Mammary epithelial cell (primary cell): ENCODE measurements around the gene RPL10A.
"Not testable (repeated sequence)": the region's sequence is repeated elsewhere in the genome, so short reads cannot be mapped to it uniquely, and the experiment has no call there.

Source experiments
- EZH2 ChIP-seq: IDR thresholded peaks from 2 replicates; pipeline ENCODE4 v1.6.1; 2012; ENCODE audit warnings: low read length, inconsistent platforms, borderline replicate concordance
- TF ChIP-seq, protein P1 (sequence below), 2 donors: IDR thresholded peaks in 1 of 2; conservative IDR thresholded peaks in 1 of 2; 2 replicates each; pipeline ENCODE4 v1.5.1; 2011 to 2012; ENCODE audit warnings: inconsistent platforms in 2 of 2, low read length in 2 of 2, mild to moderate bottlenecking in 2 of 2, control low read depth in 1 of 2, low read depth in 1 of 2; ENCODE audit not compliant: insufficient read depth in 1 of 2; ENCODE audit errors: extremely low read depth in 1 of 2

DNA sequence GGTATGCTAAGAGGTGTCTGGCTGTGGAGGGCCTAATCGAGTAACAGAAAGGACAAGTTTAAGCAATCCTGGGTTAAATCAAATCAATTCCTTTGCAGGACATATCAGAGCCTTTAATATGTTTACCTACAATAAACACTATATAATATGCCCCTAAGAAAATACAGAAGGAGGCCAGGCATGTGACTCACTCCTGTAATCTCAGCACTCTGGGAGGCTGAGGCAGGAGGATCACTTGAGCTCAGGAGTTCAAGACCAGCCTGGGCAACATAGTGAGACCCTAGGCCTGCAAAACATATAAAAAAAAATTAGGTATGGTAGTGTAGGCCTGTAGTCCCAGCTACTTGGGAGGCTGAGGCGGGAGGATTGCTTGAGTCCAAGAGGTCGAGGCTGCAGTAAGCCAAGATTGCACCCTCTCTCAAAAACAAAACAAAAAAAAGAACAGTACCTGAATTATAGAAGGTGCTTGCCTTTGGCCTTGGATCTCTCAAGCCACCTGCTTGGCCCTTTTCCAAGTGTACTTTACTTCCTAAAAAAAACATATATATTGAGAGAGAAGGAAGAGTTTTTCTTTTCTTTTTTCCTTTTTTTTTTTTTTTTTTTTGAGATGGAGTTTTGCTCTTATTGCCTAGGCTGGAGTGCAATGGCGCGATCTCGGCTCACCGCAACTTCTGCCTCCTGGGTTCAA is 29.7 kb upstream of the RPL10A start:
- TF ChIP-seq, protein P1, sequence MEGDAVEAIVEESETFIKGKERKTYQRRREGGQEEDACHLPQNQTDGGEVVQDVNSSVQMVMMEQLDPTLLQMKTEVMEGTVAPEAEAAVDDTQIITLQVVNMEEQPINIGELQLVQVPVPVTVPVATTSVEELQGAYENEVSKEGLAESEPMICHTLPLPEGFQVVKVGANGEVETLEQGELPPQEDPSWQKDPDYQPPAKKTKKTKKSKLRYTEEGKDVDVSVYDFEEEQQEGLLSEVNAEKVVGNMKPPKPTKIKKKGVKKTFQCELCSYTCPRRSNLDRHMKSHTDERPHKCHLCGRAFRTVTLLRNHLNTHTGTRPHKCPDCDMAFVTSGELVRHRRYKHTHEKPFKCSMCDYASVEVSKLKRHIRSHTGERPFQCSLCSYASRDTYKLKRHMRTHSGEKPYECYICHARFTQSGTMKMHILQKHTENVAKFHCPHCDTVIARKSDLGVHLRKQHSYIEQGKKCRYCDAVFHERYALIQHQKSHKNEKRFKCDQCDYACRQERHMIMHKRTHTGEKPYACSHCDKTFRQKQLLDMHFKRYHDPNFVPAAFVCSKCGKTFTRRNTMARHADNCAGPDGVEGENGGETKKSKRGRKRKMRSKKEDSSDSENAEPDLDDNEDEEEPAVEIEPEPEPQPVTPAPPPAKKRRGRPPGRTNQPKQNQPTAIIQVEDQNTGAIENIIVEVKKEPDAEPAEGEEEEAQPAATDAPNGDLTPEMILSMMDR (conservative IDR thresholded peaks at IDR 0.05 in 1 of 2, IDR thresholded peaks at IDR 0.05 in 1 of 2; ENCODE audit: extremely low read depth in 1 of 2, insufficient read depth in 1 of 2, low read depth in 1 of 2, low read length in 2 of 2): not testable (repeated sequence)
- not testable (repeated sequence) for TF ChIP-seq EZH2
